PC-3 (cell line): Measurements from ENCODE around the gene CAPN10.

Experiments
- CTCF ChIP-seq: fragments of 300-600 bp; sonication (generic); conservative IDR thresholded peaks from 2 replicates; pipeline ENCODE4 v1.5.1; 2017; ENCODE audit warnings: antibody characterized with exemption, low read depth, mild to moderate bottlenecking, low read length
- EZH2 ChIP-seq: fragments of 300-600 bp; sonication (generic); IDR thresholded peaks from one replicate; pipeline ENCODE4 v1.6.1; 2017; ENCODE audit warnings: antibody characterized with exemption, mild to moderate bottlenecking, low read length; ENCODE audit not compliant: unreplicated experiment
- EZH2phosphoT487 ChIP-seq: fragments of 300-600 bp; sonication (generic); IDR thresholded peaks from 2 replicates; pipeline ENCODE4 v1.6.1; 2018; ENCODE audit warnings: mild to moderate bottlenecking, antibody characterized with exemption, low read length, borderline replicate concordance

- TF ChIP-seq EZH2phosphoT487 (no peak), CTCF (no peak), EZH2 (no peak)
Measured at GRCh38 chr2:240589850-240590525, 3.5 kb downstream of the CAPN10 start.
